ENCODE measurements around the gene TMTC2.

The TMTC2 gene

GRCh38 chr12:82959821-82960220 is 273.1 kb downstream of the TMTC2 start:
- DNase-seq, result no peak

- DNase-seq, result no peak
Observed at GRCh38 chr12:82961835-82962234, 275.1 kb downstream of the TMTC2 start.

- DNase-seq, result no peak
Observed at GRCh38 chr12:82963956-82964355, 277.2 kb downstream of the TMTC2 start.

- no peak for DNase-seq
Observed at GRCh38 chr12:82964446-82964845, 277.7 kb downstream of the TMTC2 start.

- no peak for DNase-seq
Observed at GRCh38 chr12:82966001-82966559, 279.4 kb downstream of the TMTC2 start.

- DNase-seq, result no peak
Observed at GRCh38 chr12:82968631-82969367, 282.1 kb downstream of the TMTC2 start.

GRCh38 chr12:82970614-82971013 is 283.9 kb downstream of the TMTC2 start:
- DNase-seq, result no peak

GRCh38 chr12:82971584-82971983 is 284.9 kb downstream of the TMTC2 start:
- DNase-seq, result no peak

GRCh38 chr12:82972624-82973023 is 285.9 kb downstream of the TMTC2 start:
- DNase-seq, result no peak

- DNase-seq, result no peak
Observed at GRCh38 chr12:82973592-82973991, 286.9 kb downstream of the TMTC2 start.

- DNase-seq, result no peak
Observed at GRCh38 chr12:82981150-82981549, 294.4 kb downstream of the TMTC2 start.

GRCh38 chr12:82994117-82994516 is 307.4 kb downstream of the TMTC2 start:
- DNase-seq, result no peak

- DNase-seq, result peak; percentile 87
Observed at GRCh38 chr12:82996168-82996812, 309.6 kb downstream of the TMTC2 start.

- DNase-seq, result no peak
Observed at GRCh38 chr12:82998509-82998908, 311.8 kb downstream of the TMTC2 start.

- no peak for DNase-seq
Observed at GRCh38 chr12:83003026-83003425, 316.3 kb downstream of the TMTC2 start.

- DNase-seq, result no peak
Observed at GRCh38 chr12:83005534-83006197, 319.0 kb downstream of the TMTC2 start.

GRCh38 chr12:83008703-83009102 is 322.0 kb downstream of the TMTC2 start:
- DNase-seq, result no peak

GRCh38 chr12:83010169-83010804 is 323.6 kb downstream of the TMTC2 start:
- DNase-seq, result no peak

- peak; percentile 20 for DNase-seq
Observed at GRCh38 chr12:83015390-83016217, 328.9 kb downstream of the TMTC2 start.

- DNase-seq, result peak; percentile 71
Observed at GRCh38 chr12:83016218-83016835, 329.6 kb downstream of the TMTC2 start.

- DNase-seq, result no peak
Observed at GRCh38 chr12:83016991-83017390, 330.3 kb downstream of the TMTC2 start.

- no peak for DNase-seq
Observed at GRCh38 chr12:83018088-83018487, 331.4 kb downstream of the TMTC2 start.
